Body of pancreas (tissue), 4 donors: Measurements from ENCODE around the gene OBP2A.

Experiments used
- CTCF ChIP-seq, 7 experiments: fragments of 450-650 bp in 4 of 7; fragments of 200-600 bp in 3 of 7; sonication (generic) in 3 of 7; IDR thresholded peaks; one replicate each; pipeline ENCODE4 v1.5.1; 2016 to 2019; ENCODE audit warnings: antibody characterized with exemption in 7 of 7
- POLR2A ChIP-seq, 3 donors: fragments of 450-650 bp; IDR thresholded peaks; one replicate each; pipeline ENCODE4 v1.6.1; 2016; ENCODE audit warnings: antibody characterized with exemption in 3 of 3, mild to moderate bottlenecking in 2 of 3

GRCh38 chr9:135512241-135512603, 33.7 kb upstream of the OBP2A start:
- no peak for TF ChIP-seq CTCF (IDR thresholded peaks at IDR 0.05)
- no peak for TF ChIP-seq POLR2A (IDR thresholded peaks at IDR 0.05)
